ENCODE data around the gene ASB2.

Gene ASB2

GRCh38 chr14:93901813-93902212, 74.6 kb downstream of the ASB2 start:
- DNase-seq, result no peak

GRCh38 chr14:93898731-93899130, 77.6 kb downstream of the ASB2 start:
- DNase-seq, result no peak

- no peak for DNase-seq
Measured at GRCh38 chr14:93898081-93898611, 78.2 kb downstream of the ASB2 start.

GRCh38 chr14:93897476-93897845, 78.9 kb downstream of the ASB2 start:
- no peak for DNase-seq

GRCh38 chr14:93895023-93895604, 81.3 kb downstream of the ASB2 start:
- no peak for DNase-seq

- DNase-seq, result no peak
Measured at GRCh38 chr14:93893661-93894261, 82.6 kb downstream of the ASB2 start.

- DNase-seq, result peak; percentile 38 to 56
Measured at GRCh38 chr14:93892923-93893558, 83.3 kb downstream of the ASB2 start.

- no peak for DNase-seq
Measured at GRCh38 chr14:93892505-93892839, 83.9 kb downstream of the ASB2 start.

- no peak for DNase-seq
Measured at GRCh38 chr14:93891756-93892504, 84.4 kb downstream of the ASB2 start.

- DNase-seq, result no peak
Measured at GRCh38 chr14:93889739-93890483, 86.5 kb downstream of the ASB2 start.

GRCh38 chr14:93888995-93889394, 87.4 kb downstream of the ASB2 start:
- DNase-seq, result no peak

GRCh38 chr14:93884950-93885349, 91.4 kb downstream of the ASB2 start:
- no peak for DNase-seq
